IMR-90 (cell line): ENCODE data around the gene PNMA8A.

Source experiments
- FOS ChIP-seq: fragments of 150-350 bp; IDR thresholded peaks from 2 replicates; pipeline ENCODE4 v1.6.1; 2016; ENCODE audit warnings: low read depth, low read length
- MAFK ChIP-seq: IDR thresholded peaks from 2 replicates; pipeline ENCODE4 v1.6.1; 2012; ENCODE audit warnings: low read depth, low read length, improper control_type of control experiment
- MAZ ChIP-seq: IDR thresholded peaks from 2 replicates; pipeline ENCODE4 v1.6.1; 2012; ENCODE audit warnings: low read depth, mild to moderate bottlenecking, low read length, improper control_type of control experiment, moderate library complexity, borderline replicate concordance
- MXI1 ChIP-seq: IDR thresholded peaks from 2 replicates; pipeline ENCODE4 v1.6.1; 2012; ENCODE audit warnings: low read depth, mild to moderate bottlenecking, low read length, moderate library complexity, borderline replicate concordance
- RAD21 ChIP-seq: IDR thresholded peaks from 2 replicates; pipeline ENCODE4 v1.6.1; 2012; ENCODE audit warnings: low read length, improper control_type of control experiment
- TF ChIP-seq, protein P1 (sequence below): conservative IDR thresholded peaks from 2 replicates; pipeline ENCODE4 v1.5.1; 2012; ENCODE audit warnings: mild to moderate bottlenecking, low read depth, low read length, improper control_type of control experiment
- TF ChIP-seq, protein P2 (sequence below): fragments of 150-350 bp; IDR thresholded peaks from 2 replicates; pipeline ENCODE4 v1.6.1; 2016; ENCODE audit warnings: low read depth, mild to moderate bottlenecking, low read length, moderate library complexity, borderline replicate concordance

GRCh38 chr19:46431824-46432223 lies 39.5 kb downstream of the PNMA8A start:
- TF ChIP-seq FOS, result no peak
- TF ChIP-seq MAFK, result no peak
- TF ChIP-seq, protein P1, sequence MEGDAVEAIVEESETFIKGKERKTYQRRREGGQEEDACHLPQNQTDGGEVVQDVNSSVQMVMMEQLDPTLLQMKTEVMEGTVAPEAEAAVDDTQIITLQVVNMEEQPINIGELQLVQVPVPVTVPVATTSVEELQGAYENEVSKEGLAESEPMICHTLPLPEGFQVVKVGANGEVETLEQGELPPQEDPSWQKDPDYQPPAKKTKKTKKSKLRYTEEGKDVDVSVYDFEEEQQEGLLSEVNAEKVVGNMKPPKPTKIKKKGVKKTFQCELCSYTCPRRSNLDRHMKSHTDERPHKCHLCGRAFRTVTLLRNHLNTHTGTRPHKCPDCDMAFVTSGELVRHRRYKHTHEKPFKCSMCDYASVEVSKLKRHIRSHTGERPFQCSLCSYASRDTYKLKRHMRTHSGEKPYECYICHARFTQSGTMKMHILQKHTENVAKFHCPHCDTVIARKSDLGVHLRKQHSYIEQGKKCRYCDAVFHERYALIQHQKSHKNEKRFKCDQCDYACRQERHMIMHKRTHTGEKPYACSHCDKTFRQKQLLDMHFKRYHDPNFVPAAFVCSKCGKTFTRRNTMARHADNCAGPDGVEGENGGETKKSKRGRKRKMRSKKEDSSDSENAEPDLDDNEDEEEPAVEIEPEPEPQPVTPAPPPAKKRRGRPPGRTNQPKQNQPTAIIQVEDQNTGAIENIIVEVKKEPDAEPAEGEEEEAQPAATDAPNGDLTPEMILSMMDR, result no peak
- no peak for TF ChIP-seq MXI1
- TF ChIP-seq, protein P2, sequence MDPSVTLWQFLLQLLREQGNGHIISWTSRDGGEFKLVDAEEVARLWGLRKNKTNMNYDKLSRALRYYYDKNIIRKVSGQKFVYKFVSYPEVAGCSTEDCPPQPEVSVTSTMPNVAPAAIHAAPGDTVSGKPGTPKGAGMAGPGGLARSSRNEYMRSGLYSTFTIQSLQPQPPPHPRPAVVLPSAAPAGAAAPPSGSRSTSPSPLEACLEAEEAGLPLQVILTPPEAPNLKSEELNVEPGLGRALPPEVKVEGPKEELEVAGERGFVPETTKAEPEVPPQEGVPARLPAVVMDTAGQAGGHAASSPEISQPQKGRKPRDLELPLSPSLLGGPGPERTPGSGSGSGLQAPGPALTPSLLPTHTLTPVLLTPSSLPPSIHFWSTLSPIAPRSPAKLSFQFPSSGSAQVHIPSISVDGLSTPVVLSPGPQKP, result no peak
- TF ChIP-seq RAD21, result no peak
- TF ChIP-seq MAZ, result no peak
